Measurements from ENCODE around the gene ERN1.

The ERN1 gene

DNA sequence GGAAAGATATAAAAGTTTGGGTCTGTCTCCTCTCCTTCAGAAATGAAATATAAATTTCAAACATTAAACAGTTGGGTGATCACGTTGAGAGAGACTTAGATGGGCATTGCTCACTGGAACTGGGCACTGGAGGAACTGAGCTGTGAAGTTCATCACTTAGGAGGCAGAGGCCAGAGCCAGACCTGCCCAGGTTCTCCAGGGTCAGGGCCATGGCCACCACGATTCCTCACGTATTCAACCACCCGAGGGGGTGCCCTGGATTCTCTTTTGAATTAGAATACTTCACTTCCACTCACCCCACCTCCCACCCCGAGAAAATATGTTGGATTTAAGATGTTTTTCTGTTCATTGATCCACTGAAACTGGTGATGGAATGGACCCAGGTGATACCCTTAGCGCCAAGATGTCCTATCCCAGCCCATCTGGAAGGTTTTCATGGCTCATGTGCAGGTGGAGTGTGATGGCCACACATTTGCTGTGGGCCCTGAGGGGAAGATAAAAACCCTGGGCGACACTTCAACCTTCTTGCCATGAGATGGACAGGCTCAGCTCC lies 125.7 kb downstream of the ERN1 start:
- DNase-seq (ENCODE audit: low read depth in 2 of 2): no peak

DNA sequence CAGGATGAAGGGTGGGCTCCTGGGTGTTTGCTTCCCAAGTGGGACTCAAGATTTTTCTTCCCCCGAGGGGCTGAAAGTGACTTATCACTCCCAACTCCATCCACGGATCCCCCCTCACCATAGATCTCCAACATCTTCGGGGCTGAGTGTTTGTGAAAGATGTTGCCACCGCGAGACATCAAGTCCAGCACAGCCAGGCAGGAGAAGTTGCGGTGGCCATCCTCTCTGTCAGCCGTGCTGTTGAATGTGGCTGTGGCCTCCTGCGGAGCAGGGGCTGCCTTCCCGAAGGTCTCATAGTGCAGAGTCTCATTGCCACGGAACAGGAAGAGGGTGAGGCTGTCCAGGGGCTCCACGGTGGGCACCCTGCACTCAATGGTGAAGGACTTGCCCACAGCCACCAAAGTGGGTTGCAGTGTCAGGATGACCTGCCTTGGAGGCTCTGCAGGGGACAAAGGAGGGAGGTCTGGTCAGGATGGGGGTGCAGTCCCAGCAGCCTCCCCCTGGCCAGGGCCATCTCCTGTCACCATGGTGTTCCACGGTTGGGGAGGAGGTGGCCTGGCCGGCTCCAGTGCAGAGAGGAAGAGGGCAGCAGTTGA lies 126.3 kb downstream of the ERN1 start:
- no peak for DNase-seq (ENCODE audit: low read depth in 2 of 2)

DNA sequence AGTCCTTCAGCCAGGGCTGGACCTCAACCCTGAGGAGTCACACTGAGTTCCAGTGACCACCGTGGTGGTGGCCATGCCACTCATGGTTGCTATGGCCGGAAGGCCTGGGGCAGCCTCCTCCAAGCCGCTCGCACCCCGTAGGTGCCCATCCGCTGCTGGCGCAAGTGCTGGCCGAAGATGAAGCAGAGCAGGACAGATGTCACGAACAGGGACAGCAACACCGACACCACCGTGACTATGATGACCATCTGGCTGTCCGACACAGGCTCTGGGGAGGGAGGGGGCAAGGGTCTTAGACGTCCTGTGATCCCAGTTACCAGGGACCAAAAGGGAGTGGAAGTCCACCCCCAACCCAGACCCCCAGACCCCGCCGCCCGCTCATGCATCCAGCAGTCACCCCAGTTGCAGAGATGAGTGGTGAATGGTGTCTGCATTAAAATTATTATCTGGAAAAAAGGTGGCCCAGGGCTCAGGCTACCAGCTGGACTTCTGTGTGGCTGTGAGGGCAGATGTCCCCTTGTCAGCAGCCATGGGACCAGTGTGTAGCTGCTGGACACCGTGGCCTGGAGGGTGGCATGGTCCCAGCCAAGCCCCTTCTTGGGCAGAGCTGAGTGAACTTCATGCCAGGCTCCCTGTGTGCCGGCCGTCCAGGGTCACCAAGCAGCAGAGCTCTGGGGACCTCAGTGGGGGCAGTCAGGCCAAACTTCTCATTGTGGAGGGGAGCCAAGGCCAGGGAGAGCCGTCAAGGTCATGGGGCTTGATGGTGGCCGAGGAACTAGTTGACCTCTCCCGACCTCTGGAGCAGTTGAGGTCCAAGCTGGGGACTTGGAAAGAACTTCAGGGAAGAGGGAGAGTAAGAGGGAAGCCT lies 127.1 kb downstream of the ERN1 start:
- no peak for DNase-seq (ENCODE audit: low read depth in 2 of 2)

DNA sequence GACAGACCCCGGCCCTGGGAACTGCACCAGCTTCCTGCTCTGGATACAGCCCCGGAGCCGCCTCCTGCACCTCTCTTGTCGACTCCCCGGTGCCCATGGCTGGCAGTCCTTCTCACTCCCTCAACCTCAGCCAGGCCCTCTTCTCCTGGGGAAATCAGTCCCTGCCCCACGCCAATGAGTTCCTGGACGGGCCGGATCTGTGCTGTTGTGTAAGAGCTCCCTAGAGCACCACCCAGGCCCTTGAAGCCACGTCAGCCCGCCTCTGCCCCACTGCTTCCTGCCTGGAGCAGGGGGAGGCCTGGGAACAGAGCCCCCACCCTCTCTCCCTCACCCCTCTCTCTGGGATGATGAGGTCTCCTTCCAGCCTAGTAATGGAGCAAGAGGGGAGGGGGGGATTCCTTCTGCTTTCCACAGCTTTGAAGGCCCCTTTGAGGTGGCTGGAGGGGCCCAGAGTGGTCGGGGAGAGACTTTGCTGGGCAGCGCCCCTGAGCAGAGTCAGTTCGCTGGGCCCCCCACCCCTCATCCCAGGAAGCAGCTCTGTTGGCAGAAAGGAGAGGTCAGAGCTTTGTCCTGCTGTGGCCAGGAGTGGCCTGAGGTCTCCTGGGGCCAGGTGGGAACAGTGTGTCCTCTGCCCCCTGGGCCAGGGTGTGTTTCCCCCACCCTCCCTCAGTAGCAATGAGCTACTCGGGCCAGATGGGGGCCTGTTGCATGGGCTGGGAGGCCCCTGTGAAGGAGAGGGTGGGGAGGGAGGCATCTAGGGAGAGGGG lies 128.0 kb downstream of the ERN1 start:
- no peak for DNase-seq (ENCODE audit: low read depth in 2 of 2)

DNA sequence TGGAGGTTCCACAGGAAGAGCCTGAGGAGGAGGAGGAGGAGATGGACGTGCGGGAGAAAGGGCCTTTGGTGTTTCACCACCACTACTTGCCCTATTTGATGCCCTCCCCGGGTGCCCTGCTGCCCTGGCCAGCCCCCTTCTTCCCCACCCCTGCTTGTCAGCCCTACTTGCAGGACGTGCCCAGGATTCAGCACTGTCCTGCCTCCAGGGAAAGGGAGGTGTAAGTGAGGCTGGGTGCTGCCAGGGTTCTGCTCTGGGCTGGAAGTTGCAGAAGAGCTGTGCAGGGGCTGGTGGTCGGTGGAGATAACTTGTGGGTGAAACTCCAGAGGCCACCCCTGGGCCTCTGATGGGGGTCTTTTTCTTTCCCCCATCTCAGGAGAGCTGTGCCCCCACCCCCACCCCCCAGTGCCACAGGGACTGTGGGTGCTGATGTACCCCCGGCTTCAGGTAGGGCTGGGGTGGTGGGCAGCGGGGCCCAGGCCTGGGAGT lies 128.8 kb downstream of the ERN1 start:
- no peak for DNase-seq (ENCODE audit: low read depth in 2 of 2)

DNA sequence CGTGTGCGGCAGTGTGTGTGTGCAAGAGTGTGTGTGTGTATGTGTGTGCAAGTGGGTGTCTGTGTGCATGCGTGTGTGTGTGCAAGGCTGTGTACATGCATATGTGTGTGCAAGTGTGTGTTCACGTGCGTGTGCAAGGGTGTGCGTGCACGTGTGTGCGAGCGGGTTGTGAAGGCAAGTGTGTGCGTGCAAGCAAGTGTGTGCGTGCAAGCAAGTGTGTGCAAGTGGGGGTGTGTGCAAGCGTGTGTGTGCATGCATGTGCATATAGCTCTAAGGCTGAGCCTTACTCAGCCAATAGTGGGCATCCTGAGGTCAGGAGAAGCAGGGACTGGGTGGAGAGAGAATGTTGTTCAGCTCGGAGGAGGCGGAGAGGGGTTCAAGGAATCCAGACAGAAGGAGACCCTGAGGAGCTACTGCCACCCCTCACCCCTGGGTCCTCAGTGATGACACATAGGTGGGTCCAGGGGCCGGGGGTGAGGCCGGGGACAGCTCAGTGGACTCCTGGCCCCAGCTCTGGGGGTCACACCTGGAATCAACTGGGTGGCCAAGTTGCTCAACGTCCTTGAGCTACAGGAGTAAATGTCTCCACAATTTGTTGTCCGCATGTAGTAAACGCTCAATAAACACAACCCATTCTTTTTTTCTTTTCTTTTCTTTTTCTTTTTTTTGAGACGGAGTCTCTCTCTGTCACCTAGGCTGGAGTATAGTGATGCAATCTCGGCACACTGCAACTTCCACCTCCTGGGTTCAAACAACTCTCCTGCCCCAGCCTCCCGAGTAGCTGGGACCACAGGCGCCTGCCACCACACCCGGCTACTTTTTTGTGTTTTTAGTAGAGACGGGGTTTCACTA lies 130.0 kb downstream of the ERN1 start:
- DNase-seq (ENCODE audit: low read depth in 2 of 2): no peak

DNA sequence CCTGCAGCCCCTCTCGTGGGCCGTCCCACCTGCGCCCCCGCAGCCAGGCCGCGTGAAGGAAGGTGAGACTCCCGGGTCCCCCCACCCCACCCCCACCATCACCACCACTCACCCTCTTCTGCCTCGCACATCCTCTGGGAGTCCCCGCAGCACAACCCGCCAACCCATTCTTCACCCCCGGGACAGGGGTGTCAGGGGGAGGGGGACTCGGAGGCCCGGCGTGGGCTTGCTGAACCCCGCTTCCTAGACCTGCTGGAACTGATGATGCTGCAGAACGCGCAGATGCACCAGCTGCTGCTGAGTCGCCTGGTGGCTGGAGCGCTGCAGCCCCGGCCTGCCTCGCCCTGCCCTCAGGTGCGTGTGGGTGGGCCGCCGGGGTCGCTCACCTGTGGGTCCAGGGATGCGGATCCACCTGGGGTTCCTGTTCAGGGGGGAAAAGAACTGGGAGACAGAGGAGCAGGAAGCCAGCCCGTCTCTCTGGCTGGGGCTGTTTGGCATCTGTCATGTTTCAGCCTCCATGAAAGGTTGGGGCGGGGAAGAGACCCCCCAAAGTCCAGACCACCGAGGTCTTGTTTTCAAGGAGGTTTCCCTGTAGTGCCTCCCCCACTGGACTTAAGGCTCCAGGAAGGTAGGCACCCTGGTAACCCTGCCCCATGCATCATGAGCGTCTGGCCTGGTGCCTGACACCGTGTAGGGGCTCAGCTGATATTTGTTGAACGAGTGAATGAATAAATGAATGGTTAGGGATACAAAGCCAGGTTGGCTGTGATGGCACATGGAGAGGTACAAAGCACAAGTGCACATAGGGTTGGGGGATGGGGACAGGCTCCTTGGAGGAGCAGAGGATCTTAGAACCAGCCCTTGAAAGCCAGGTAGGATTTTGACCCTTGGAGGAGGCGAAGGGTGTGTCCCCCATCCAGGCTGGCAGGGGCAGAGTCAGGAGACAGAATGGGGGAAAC lies 130.9 kb downstream of the ERN1 start:
- DNase-seq (ENCODE audit: low read depth in 2 of 2): no peak

DNA sequence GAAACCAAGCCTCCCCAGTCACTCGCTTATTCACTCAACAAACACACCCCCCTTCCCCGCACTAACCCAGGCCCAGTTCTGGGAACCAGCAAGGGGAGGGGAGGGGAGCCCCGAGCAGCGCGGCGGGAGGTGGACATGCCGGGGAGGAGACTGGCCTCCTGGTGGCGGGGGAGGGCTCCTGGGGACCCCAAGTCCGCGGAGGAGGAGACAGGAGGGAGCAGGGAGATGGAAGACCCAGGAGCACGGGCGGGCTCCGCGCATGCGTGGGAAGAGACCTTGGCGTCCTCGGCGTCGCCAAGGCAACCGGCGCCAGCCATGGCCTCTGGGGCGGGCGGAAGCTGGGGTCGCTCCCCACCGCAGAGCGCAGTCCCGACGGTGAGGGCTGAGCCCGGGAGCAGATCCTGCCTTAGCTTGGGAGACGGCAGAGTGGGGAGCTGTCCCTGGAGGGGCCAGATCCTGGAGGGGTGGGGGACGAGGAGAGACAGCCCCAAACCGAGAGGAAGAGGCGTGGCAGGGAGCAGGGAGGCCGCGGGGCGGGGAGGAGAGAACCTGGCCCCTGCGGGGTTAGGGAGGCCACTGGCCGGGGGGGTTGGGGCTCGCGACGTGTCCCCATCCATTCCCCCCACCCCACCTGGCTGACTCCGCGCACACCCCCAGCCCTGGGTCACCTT lies 131.8 kb downstream of the ERN1 start, which contains the start of gene PRR29:
TSS of gene PRR29 (plus strand) at position 302 of the 671 bp plus-strand sequence. CDS start at position 316, 14 bp downstream.
- no peak for DNase-seq (ENCODE audit: low read depth in 2 of 2)

DNA sequence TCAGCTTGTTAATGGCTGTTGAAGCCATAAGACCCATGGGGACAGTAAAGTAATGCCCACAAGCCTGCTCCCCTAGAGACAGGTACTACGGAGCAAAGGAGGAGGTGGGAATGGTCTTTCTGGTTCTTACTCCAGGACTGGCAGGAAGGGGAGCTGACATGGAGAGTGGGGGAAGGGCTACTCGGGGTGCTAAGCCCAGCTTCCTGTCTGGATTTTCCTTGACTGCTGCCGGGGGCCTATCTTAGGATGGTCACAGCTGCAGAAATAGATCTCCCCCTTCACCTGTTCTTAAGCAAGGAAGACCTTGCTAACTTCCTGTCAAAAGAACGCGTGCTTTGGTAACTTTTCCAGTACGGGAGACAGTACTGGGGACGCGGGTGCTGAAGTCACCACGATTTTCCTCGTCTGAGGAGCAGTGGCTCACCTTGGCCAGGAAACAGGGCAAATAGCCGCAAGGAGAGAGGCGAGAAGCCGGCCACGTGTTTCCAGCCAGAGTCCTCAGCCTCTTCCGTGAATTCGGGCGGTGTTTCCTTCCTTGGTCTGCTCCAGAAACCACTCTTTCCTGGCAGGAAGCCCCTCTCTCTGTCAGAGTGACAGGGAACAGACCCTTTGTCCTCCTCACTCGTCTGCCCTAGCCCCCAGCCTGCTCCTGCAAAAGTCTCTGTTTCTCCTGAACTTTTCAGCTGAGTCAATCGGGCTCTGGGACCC lies 132.4 kb downstream of the ERN1 start:
- no peak for DNase-seq (ENCODE audit: low read depth in 2 of 2)

DNA sequence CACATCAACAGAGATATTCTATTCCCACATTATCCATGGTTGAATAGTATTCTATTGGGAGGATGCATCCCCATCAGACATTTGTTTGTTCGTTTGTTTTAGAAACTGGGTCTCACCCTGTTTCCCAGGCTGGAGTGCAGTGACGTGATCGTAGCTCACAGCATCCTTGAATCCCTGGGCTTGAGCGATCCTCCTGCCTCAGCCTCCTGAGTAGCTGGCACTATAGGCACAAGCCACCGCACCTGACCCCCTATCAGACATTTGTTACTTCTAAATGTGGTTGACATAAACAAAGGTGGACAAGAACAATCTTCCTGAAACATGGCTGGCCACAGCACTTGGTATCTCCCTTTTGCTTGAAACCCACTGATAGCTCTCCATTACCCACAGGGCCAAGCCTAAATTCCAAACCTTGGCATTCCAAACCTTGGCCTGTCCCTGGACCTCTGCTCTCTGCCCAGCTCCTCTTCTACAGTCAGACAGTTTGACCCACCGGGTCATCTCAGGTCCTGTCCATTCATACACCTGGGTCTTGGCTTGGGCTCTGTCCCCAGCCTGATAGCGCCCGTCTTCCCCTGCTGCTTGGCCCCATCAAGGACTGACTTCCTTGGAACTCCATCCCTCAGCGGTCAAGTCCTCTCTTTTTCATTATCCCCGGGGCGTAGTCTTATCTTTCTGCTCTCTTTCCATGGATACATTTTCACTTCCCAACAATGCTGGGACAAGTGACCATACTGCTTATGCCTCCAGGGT lies 133.3 kb downstream of the ERN1 start:
- DNase-seq (ENCODE audit: low read depth in 2 of 2): no peak

DNA sequence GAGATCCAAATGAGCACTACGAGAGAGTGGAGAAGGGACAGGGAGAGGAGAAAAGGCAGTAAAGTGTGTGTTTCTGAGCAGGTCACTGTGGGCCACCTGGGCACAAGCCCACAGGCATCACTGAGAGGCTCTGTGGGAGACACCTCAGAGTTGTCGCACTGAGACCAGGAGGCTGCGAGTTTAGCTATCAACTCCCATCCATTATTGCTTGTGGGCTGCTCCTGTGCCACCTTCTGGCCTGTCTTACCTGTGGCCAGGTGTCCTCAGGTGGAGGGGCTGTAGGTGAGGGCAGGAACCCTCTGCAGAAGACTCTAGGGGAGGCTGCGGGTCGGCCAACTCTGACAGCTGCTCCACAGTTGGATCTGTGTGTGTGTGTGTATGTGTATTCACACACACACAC lies 134.3 kb downstream of the ERN1 start:
- DNase-seq (ENCODE audit: low read depth in 2 of 2): no peak

DNA sequence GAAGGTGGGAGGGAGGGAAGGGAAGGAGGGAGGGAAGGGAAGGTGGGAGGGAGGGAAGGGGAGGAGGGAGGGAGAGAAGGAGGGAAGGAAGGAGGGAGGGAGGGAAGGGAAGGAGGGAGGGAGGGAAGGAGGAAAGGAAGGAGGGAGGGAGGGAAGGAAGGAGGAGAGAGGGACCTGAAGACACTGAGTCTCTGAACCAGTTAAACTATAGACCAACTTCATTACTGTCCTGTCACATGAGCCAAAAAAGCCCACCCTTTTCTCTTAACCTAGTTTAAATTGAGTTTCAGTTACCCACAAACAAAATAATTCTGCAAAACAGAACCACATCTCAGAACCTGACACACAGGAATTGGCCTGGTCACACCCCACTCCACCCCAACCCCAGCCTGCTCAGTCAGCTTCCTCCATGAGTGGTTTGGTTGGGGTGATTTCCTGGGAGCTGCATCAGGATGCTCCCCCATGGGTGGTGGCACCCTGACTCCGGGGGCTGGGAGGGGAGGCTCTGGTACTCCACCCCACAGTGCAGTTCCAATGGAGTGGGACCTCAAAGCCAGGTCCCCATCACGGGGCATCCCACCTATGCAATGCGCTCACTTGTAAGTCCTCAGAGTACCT lies 136.5 kb downstream of the ERN1 start:
- DNase-seq (ENCODE audit: low read depth in 2 of 2): no peak

DNA sequence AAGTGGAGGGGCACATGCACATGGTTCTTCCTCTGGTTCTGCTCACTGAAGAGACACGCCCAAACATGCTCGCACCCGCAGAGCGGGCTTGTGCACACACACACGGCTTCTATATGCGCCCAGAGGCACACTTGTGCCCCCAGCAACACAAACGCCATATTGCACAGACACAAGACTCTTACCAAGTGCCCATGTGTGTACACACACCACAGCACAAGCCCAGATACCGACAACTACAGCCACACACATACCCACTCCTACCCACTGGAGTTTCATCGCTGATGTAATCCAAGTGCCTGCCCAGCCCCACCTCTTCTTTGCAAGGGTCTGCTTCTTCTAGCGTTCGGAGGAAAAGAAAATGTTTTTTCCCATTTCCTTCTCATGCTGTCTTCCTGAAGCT lies 138.3 kb downstream of the ERN1 start:
- DNase-seq (ENCODE audit: low read depth in 2 of 2): no peak

DNA sequence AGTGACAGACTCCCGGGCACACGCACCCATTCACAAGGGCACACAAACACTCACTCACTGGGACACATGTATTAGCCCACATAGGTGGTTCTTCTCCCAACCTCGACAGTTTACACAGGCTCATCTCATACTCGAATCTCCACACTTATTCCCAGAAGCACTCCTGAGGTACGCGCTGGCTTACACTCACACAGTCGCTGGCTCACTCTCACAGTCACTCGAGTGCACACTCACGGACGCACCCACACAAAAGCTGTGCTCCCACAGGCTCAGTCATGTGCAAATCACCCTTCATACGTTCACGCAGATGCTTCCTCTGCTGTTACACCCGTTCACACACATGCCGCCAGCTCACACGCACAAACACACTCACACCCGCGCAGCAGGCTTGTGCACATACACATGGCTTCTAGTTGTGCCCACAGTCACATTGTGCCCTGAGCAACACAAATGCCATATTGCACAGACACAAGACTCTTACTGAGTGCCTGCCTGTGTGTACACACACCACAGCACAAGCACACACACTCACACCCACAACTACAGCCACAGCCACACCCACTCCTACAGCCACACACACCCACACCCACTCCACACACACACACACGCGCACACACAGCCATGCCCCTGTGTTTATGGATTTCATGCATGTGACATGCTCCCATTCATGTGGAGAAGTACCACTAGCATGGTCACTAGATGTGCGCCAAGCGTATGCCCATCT lies 140.2 kb downstream of the ERN1 start:
- DNase-seq (ENCODE audit: low read depth in 2 of 2): no peak

Measured in fibroblast of skin of left biceps (primary cell).